ENCODE measurements around the gene FAM193A.
"Not testable (repeated sequence)": the region's sequence is repeated elsewhere in the genome, so short reads cannot be mapped to it uniquely, and the experiment has no call there.

Gene FAM193A

GRCh38 chr4:2579910-2580309, 43.5 kb downstream of the FAM193A start:
- DNase-seq = no peak

GRCh38 chr4:2583092-2583491, 46.6 kb downstream of the FAM193A start:
- DNase-seq = no peak

DNA sequence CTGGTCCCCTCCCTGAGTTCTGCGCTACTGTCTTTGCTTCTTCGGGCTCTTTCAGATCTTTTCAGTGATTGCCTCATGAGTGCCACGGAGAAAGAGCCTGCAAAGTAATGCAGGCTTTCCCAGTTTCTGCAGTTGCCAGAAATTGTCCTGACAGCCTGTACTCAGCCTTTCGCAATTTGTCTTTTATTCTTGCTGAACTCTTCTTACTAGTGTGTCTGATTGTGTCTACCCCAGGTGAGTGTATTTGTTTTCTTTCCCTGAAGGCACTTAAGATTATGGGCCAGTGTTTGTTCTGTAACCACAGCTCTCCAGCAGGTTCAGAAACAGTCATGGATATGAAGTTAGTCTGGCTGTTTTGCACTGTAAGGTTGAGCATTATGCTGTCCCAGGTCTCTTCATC, 47.1 kb downstream of the FAM193A start:
- DNase-seq = no peak

- DNase-seq = no peak
These were observed 50.1 kb downstream of the FAM193A start for GRCh38 chr4:2586502-2586901.

DNA sequence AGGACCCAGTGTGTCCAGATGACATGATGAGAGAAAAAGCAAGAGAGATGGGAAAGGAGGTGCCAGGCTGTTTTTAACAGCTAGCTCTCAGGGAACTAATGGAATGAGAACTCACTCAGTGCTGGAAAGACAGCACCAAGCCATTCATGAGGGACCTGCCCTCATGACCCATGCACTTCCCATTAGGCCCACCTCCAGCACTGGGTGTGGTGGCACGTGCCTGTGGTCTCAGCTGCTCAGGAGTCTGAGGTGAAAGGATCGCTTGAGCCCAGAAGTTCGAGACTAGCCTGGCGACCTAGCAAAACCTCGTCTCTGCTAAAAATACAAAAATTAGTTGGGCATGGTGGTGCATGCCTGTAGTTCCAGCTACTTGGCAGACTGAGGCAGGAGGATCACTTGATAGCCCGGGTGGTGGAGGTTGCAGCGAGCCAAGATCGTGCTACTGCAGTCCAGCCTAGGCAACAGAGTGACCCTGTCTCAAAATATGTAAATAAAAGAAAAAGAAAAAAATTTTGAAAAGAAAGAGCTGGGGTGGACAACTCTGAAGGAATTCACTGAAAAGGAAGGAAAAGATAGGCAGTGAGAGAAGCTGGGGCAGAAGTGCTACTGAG, 50.9 kb downstream of the FAM193A start:
- no peak for DNase-seq

DNA sequence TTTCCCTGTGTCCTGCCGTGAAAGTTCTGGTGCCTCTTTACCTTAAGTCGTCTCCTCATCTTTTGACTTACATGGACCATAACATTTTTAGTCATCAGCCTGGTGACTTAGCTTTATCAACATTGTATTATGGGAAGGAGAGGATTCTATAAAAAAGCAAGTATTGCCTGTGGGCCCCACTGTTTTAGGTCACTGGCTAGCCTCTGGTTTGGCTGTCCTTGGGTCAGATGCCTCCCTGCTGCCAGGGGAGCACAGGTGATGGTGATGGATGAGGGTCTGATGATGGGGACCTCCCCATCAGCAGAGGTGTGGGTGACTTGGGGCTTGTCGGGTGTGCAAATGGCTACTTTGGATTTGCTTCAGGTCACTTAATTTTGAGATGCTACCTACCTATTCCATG, 51.8 kb downstream of the FAM193A start:
- no peak for DNase-seq

DNA sequence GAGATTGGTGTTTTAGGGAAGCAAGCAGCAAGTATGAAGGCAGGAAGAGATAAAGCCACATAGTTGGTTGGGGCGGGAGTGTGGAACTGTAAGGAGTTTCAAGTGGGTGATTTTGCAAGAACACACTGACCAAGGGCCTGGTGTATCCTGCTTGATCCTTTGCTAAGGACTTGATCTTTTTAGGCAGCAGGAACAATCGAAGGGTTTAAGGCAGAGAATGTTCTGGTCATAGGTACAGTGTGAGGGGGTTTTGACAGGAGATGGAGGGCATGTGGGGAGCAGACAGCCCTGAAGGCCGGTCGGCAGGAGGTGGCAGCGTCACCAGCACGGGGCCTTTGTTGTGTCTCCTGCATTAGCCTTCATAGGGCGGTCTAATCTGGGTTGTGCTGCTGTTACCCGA, 54.7 kb downstream of the FAM193A start:
- no peak for DNase-seq

- not testable (repeated sequence) for DNase-seq
These were observed 55.6 kb downstream of the FAM193A start for GRCh38 chr4:2592014-2592413.

DNA sequence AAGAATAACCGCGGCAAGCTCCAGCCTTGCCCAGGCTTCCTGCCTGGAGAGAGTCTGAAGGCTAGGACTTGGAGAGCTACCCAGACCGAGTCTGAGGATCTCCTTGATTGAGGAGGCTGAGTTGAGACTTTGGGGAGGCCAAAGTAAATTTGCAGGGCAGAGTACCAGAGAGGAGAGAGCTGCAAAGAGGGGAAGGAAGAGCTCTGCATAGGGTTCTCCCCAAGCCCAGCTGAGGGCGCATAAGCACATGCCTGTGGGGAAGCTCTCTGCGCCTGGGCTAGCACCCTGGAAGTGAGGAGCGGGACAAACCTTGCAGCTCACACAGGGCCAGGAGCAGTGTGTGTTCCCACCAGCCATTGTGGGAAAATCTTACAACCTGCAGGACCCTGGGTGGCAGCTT, 56.1 kb downstream of the FAM193A start:
- no peak for DNase-seq

- no peak for DNase-seq
These were observed 56.6 kb downstream of the FAM193A start for GRCh38 chr4:2593003-2593402.

DNA sequence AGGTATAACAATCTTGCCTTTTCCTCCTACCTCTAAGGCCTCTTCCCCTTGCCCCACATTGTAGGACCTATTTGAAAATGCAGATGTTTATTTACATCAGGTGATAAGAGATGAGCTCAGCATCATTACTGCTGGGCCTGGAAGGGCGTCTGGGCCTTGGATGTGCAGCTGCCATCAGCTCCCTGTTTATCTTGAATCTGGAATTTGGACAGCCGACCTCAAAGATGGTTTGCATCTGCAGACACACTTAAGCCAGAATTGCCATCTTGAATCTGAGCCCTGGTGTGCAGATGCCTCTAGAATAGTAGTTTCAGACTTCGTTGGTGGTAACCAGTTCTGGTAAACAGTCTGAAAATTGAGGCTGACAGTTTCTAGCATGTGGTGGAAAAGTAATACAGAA, 59.0 kb downstream of the FAM193A start:
- no peak for DNase-seq

DNA sequence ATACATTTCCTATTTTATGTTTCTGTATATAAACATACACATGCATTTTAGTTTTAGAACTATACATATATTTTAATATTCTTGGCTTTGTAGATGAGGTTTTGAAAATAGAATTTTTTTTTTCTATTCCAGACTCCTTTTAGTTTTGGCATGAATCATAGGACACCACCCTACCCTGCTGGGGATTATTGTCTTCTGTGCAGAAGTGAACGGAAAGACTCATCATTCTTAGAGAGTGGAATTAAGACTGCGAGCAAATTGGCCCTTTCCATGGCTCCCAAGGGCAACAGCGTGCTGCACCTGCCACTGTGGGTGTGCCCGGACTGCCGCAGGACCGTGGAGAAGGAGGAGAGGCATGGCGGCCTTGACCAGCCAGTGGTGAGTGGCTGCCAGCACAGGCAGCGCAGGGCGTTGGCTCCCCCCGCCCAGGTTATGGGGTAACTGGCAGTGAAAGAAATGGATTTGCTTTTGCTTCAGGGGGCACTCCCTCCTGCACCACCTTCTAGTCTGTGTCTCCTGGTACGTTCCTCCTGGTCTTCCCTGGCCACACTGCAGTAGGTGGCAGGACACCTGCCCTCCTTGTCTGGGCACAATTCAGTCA, 59.6 kb downstream of the FAM193A start:
- no peak for DNase-seq

DNA sequence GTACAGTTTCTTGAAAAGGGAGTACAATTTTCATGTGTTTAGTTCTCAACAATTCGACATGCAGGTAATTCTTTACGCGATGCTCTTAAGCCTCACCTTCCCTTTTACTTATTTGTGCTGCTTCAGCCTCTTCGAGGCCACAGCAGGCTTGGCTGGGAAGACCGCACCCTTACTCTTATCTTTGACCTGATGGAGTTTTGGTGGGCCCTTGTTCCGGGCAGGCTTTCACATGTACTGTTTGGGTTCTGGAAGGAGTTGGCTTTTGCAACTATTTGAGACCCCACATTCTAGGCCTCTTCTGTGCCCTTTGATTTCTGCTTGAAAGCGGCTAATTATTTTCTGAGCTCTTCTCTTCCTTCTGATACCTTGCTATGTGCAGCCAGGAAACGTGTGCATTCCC, 60.2 kb downstream of the FAM193A start:
- no peak for DNase-seq

GRCh38 chr4:2598511-2599303, 62.3 kb downstream of the FAM193A start:
- DNase-seq = no peak

DNA sequence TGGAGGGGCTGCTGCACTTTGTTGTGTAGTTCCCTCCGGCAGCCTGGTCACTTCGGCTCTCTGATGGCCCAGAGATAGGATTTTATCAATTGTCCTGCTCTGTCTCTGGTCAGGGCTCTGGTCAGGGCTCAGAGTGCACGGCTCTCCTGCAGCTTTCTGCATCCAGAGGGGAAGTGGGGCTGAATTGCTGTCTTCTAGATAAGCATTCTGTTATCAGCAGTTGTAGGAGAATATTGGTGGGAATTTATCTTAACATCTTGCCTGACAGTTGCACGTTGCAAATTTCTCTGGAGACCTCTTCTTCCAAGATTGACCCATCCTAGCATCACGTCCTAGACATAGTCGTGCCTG, 62.8 kb downstream of the FAM193A start:
- DNase-seq = no peak

DNA sequence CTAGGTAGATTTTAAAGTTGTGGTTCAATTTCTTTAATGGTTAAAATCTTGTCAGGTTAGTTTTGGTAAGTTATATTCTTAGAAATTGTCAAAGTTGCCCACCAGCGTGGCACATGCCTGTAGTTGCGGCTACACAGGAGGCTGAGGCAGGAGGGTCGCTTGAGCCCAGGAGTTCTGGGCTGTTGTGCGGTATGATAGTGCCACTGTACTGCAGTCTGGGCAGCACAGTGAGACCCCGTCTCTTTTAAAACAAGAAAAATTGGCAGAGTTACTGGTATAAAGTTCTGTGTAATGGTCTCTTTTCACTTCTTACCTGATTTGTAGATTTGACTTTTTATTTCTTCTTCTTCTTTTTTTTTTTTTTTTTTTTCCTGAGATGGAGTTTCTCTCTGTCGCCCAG, 64.4 kb downstream of the FAM193A start:
- no peak for DNase-seq

DNA sequence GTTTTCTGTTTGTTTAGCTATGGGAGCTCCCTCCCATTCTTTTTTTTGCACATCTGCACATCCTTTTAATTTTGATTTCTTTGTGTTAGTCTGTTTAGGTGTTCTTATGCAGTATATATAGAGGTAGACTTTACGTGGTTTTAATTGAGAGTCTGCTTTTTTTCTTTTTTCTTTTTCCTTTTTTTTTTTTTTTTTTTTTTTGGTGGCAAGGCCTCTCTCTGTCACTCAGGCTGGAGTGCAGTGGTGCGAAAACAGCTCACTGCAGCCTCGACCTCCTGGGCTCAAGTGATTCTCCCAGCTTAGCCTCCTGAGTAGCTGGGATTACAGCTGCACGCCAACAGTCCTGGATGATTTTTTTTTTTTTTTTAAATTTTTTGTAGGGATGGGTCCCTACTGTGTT, 68.2 kb downstream of the FAM193A start:
- no peak for DNase-seq

- DNase-seq = no peak
These were observed 70.6 kb downstream of the FAM193A start for GRCh38 chr4:2606960-2607506.

- DNase-seq = no peak
These were observed 71.4 kb downstream of the FAM193A start for GRCh38 chr4:2607822-2608221.

DNA sequence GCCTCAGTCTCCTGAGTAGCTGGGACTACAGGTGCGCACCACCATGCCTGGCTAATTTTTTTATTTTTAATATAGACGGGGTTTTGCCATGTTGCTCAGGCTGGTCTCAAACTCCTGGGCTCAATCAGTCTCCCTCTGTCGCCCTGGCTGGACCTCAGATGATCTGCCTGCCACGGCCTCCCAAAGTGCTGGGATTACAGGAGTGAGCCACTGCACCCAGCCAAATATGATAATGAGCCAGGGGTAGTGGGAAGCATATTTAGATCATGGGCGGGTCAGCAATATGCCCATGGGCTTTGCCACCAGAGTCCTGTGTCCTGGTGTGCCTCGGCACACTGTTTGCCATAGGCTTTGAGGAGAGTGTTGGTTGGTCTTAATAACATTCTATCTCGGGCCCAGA, 71.8 kb downstream of the FAM193A start:
- no peak for DNase-seq

DNA sequence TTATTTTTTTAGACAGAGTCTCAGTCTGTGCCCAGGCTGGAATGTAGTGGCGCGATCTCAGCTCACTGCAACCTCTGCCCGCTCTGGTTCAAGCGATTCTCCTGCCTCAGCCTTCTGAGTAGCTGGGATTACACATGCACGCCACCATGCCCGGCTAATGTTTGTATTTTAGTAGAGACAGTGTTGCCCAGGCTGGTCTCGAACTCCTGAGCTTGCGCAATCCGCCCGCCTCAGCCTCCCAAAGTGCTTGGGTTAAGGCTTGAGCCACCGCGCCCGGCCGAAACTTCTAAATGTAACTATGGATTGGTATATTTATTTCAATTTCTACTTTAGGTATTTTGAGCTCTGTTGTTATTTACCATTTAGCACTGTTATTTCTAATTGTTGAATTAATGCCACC, 79.4 kb downstream of the FAM193A start:
- no peak for DNase-seq

DNA sequence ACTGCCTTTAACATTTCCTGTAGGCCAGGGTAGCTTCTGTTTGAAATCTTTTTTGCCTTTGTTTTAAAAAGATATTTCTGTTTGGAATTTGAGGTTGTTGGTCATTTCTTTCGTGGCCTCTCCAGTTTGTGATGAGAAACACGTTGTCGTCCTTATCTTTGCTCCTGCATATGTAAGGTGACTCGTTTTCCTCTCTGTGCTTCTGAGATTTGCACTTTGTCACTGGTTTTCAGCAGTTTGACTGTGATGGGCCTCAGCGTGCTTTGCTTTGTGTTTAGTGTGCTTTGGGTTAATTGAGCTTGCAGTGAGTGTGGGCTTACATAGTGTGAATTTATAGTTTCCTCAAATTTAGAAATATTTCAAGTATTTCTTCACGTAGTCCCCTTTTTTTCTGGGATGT, 81.5 kb downstream of the FAM193A start:
- no peak for DNase-seq

- not testable (repeated sequence) for DNase-seq
These were observed 82.3 kb downstream of the FAM193A start for GRCh38 chr4:2618729-2619128.

- DNase-seq = no peak
These were observed 83.0 kb downstream of the FAM193A start for GRCh38 chr4:2619459-2619858.
